ENCODE data around the gene SRD5A1.
A peak's percentile ranks its signal among the peaks of the same experiment; 100 is the strongest.

Gene SRD5A1

GRCh38 chr5:6712142-6712576 lies 78.9 kb downstream of the SRD5A1 start:
- Histone ChIP-seq H3K4me1 (ENCODE audit: low read length) (peaks cover 42% of the 10 kb centered on the region), H3K9me2 (replicated peaks; ENCODE audit: insufficient read depth, low read length) (no peaks in the 10 kb centered on the region), H3K9ac (ENCODE audit: low read length) (peak overlapping the region; percentile 85), H3K27ac (ENCODE audit: low read length) (peak overlapping the region; percentile 97), H2AFZ (ENCODE audit: low read length) (peak overlapping the region; percentile 54), H3K79me2 (ENCODE audit: low read length) (peaks cover 29% of the 10 kb centered on the region), H4K20me1 (ENCODE audit: insufficient read depth, low read length) (peaks cover 16% of the 10 kb centered on the region), H3K36me3 (replicated peaks; ENCODE audit: insufficient read depth, low read length) (no peaks in the 10 kb centered on the region), H3K27me3 (replicated peaks; ENCODE audit: insufficient read depth, low read length) (no peaks in the 10 kb centered on the region), H3F3A (ENCODE audit: insufficient read depth, low read length) (peaks cover 41% of the 10 kb centered on the region), H3K9me3 (replicated peaks; ENCODE audit: insufficient read depth, low read length) (no peaks in the 10 kb centered on the region), H3K4me2 (ENCODE audit: low read depth, low read length) (peak overlapping the region; percentile 76), H3K4me3 (ENCODE audit: low read length) (peak overlapping the region; percentile 89)
- TF ChIP-seq CTCF (IDR thresholded peaks at IDR 0.05; ENCODE audit: low read length) (no peak), EZH2phosphoT487 (IDR thresholded peaks at IDR 0.05; ENCODE audit: low read length) (no peak), EZH2 (optimal IDR thresholded peaks at IDR 0.05; ENCODE audit: low read depth, low read length) (no peak)
- DNase-seq, result peak; percentile 64

DNA sequence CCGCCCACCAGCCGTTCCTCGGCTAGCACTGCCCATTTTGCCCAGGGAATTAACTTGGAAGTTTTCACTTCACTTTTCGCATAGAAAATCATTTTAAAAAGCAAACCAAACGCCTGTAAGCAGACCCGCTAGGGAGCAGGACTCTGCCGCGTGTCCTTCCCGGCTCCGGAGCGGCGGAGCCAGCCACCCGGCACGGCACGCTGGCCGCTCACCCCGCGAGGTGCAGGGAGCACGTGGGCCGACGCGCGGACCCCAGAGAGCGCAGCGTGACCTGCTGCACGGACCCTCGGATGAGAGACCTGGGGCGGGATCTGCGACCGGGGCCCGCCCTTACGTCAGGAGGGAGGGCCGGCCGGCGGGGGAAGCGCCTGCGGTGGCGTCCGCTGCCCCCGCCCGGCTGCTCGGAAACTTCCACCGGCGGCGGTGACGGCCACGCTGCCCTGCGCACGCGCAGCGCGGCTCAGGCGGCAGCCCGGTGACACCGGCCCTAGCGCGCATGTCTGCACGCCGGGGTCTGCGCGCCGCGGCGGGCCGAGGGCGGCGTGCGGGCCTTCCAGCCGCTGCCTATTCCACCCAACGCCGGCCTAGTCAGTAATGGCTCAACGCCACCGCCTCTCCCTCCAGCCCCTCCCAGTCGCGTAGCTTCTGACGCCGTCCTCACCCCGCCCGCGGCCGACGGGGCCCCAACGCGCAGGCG lies 79.5 kb downstream of the SRD5A1 start:
- H3K4me2 ChIP-seq (ENCODE audit: low read depth, low read length), result peak overlapping the region; percentile 76
- peak overlapping the region; percentile 54 for H2AFZ ChIP-seq (ENCODE audit: low read length)
- peaks cover 47% of the 10 kb centered on the region for H3K4me1 ChIP-seq (ENCODE audit: low read length)
- peak overlapping the region; percentile 89 for H3K4me3 ChIP-seq (ENCODE audit: low read length)
- H3F3A ChIP-seq (ENCODE audit: insufficient read depth, low read length), result peaks cover 41% of the 10 kb centered on the region
- H3K36me3 ChIP-seq (replicated peaks; ENCODE audit: insufficient read depth, low read length), result no peaks in the 10 kb centered on the region
- peaks cover 18% of the 10 kb centered on the region for H4K20me1 ChIP-seq (ENCODE audit: insufficient read depth, low read length)
- TF ChIP-seq CTCF (IDR thresholded peaks at IDR 0.05; ENCODE audit: low read length) (no peak), EZH2phosphoT487 (IDR thresholded peaks at IDR 0.05; ENCODE audit: low read length) (no peak), EZH2 (optimal IDR thresholded peaks at IDR 0.05; ENCODE audit: low read depth, low read length) (no peak)
- H3K79me2 ChIP-seq (ENCODE audit: low read length), result peaks cover 34% of the 10 kb centered on the region
- no peaks in the 10 kb centered on the region for H3K9me3 ChIP-seq (replicated peaks; ENCODE audit: insufficient read depth, low read length)
- no peaks in the 10 kb centered on the region for H3K27me3 ChIP-seq (replicated peaks; ENCODE audit: insufficient read depth, low read length)
- H3K27ac ChIP-seq (ENCODE audit: low read length), result peak overlapping the region; percentile 97
- no peaks in the 10 kb centered on the region for H3K9me2 ChIP-seq (replicated peaks; ENCODE audit: insufficient read depth, low read length)
- peak overlapping the region; percentile 85 for H3K9ac ChIP-seq (ENCODE audit: low read length)
- peak; percentile 96 for DNase-seq

GRCh38 chr5:6713274-6714225 lies 80.3 kb downstream of the SRD5A1 start, which contains the start of gene TENT4A:
Gene TENT4A, plus strand, starts transcription at chr5:6713432. Its CDS starts 552 bp downstream, at chr5:6713984.
- H3F3A ChIP-seq (ENCODE audit: insufficient read depth, low read length), result peaks cover 35% of the 10 kb centered on the region
- H3K4me2 ChIP-seq (ENCODE audit: low read depth, low read length), result peak within 1 kb of the TSS; percentile 76
- DNase-seq, result no peak
- H2AFZ ChIP-seq (ENCODE audit: low read length), result peak within 1 kb of the TSS; percentile 54
- H3K4me1 ChIP-seq (ENCODE audit: low read length), result peaks cover 45% of the 10 kb centered on the region
- no peaks in the 10 kb centered on the region for H3K9me3 ChIP-seq (replicated peaks; ENCODE audit: insufficient read depth, low read length)
- peak within 1 kb of the TSS; percentile 97 for H3K27ac ChIP-seq (ENCODE audit: low read length)
- peaks cover 42% of the 10 kb centered on the region for H3K79me2 ChIP-seq (ENCODE audit: low read length)
- H3K36me3 ChIP-seq (replicated peaks; ENCODE audit: insufficient read depth, low read length), result peaks cover 3% of the 10 kb centered on the region; the same call in 1 of the 2 replicates
- no peaks in the 10 kb centered on the region for H3K27me3 ChIP-seq (replicated peaks; ENCODE audit: insufficient read depth, low read length)
- H3K9me2 ChIP-seq (replicated peaks; ENCODE audit: insufficient read depth, low read length), result no peaks in the 10 kb centered on the region
- peaks cover 18% of the 10 kb centered on the region for H4K20me1 ChIP-seq (ENCODE audit: insufficient read depth, low read length)
- TF ChIP-seq EZH2 (optimal IDR thresholded peaks at IDR 0.05; ENCODE audit: low read depth, low read length), result no peak
- no peak for TF ChIP-seq CTCF (IDR thresholded peaks at IDR 0.05; ENCODE audit: low read length)
- TF ChIP-seq EZH2phosphoT487 (IDR thresholded peaks at IDR 0.05; ENCODE audit: low read length), result no peak
- H3K4me3 ChIP-seq (ENCODE audit: low read length), result peak within 1 kb of the TSS; percentile 89
- H3K9ac ChIP-seq (ENCODE audit: low read length), result peak within 1 kb of the TSS; percentile 85

Data from MM.1S (cell line).